Activated CD8-positive, alpha-beta T cell treated with anti-CD3 and anti-CD28 coated beads, Interleukin-2, amount 10 ng/mL, durations not matched to agents 7 days and 5 days (primary cell): Measurements from ENCODE around the gene NES. TPM values are rescaled to one million over a fixed set of nuclear protein-coding genes. Genes with fewer than 3 reads are reported as not detected.

Experiments
- ATAC-seq: fragments of 150-1000 bp; cut with Tn5 transposase; one replicate; pipeline ENCODE4 v1.10.0; 2021; ENCODE audit warnings: moderate library complexity
- CTCF ChIA-PET: fragments of 350-600 bp; sonication (Branson Sonifier 250); formaldehyde crosslinking; loops from one replicate; lab custom pipeline; 2021; ENCODE audit warnings: antibody characterized with exemption; lab: Charles Lee
- POLR2A ChIA-PET: fragments of 350-600 bp; sonication (Branson Sonifier 250); formaldehyde crosslinking; loops from one replicate; lab custom pipeline; 2021; ENCODE audit warnings: antibody characterized with exemption; lab: Charles Lee
- DNase-seq: peaks from one replicate; pipeline ENCODE4 v3.0.0-alpha.2; 2020
- H3K27ac Mint-ChIP-seq: one replicate; pipeline ENCODE4 v1.8.0; 2021; ENCODE audit warnings: mild to moderate bottlenecking, mixed read lengths
- H3K27me3 Mint-ChIP-seq: one replicate; pipeline ENCODE4 v1.8.0; 2021; ENCODE audit warnings: low read depth, mixed read lengths
- H3K36me3 Mint-ChIP-seq: one replicate; pipeline ENCODE4 v1.8.0; 2021; ENCODE audit warnings: low read depth, mixed read lengths
- H3K4me1 Mint-ChIP-seq: one replicate; pipeline ENCODE4 v1.8.0; 2021; ENCODE audit warnings: low read depth, mixed read lengths
- H3K4me3 Mint-ChIP-seq: one replicate; pipeline ENCODE4 v1.8.0; 2021; ENCODE audit warnings: mild to moderate bottlenecking, mixed read lengths
- H3K9me3 Mint-ChIP-seq: one replicate; pipeline ENCODE4 v1.8.0; 2022; ENCODE audit warnings: mixed read lengths; ENCODE audit not compliant: insufficient read depth
- total RNA-seq, 2 experiments: library from RNA; stranded (reverse); gene quantifications; one replicate each; pipeline ENCODE4 v1.2.3, GENCODE V29; 2021

The NES gene
- total RNA-seq, 2 experiments from 2014 or later = not detected

DNA sequence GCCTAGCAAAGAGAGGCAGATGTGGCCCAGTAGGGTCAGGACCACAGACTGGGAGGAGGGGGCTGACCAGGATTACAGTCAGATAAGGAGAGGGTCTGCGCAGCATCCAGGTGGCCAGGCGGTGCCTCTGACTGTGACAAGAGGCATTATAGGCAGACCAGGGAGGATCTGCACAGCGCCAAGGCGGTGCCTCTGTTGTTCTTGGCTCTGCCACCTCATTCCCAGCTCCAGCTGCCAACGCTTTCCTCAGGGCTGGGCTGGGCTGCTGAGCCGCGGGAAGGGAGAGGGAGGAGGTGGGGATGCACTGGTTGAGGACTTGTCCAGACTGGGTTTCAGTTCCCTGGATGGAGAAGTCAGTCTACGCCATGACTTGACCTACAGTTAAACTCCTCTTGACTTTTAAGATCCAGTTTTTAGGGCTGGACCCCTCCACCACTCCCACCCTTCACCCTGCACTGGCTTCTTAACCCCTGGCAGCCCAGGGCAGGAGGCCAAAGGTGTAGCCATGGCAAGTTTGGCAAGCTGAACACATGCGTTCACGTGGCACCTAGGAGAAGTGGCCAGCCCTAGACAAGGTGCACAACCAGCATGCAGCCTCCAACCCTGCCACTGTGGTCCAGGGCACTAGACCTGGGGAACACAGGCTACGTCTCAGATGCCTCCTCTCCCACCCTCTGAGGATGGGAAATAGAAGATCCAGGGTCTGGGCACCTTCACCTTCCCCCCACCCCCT lies 32.7 kb upstream of the NES start:
- DNase-seq (no peak), ATAC-seq (no peak)
- Mint-ChIP-seq H3K27me3 (peaks cover 17% of the 10 kb centered on the region), H3K27ac (no peak overlapping the region), H3K4me3 (no peak overlapping the region), H3K9me3 (no peaks in the 10 kb centered on the region), H3K4me1 (peaks cover 21% of the 10 kb centered on the region), H3K36me3 (no peaks in the 10 kb centered on the region)
- CTCF ChIA-PET = interaction anchor here (14.9 to 17.4 kb wide), 2 partner anchors 18 to 20 kb away, joined by 197 to 311 read pairs; partner anchors contain the start of genes ISG20L2 and METTL25B
- POLR2A ChIA-PET = no interaction called here

DNA sequence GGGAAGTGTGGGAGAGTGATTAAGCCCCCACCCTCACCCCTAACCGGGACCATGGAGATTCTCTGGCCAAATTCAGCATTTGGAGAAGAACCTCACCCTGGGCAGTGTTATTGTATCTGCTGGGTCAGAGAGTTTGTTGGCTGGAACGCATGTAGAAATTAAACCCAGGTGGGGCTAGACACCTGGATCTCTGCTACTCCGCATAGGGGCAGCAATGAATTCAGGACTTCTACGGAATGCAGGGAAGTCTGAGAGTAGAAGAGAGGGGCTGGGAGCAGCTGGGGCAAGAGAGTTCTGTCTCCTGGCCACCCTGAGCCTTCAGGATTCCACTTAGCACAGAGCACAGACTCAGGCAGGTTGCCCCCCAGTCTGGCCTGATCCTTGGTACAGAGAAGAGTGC lies 31.8 kb upstream of the NES start:
- Mint-ChIP-seq H3K27ac (no peak overlapping the region), H3K9me3 (no peaks in the 10 kb centered on the region), H3K4me3 (no peak overlapping the region), H3K36me3 (no peaks in the 10 kb centered on the region), H3K27me3 (peaks cover 24% of the 10 kb centered on the region), H3K4me1 (peaks cover 24% of the 10 kb centered on the region)
- ChIA-PET CTCF (interaction anchor here (5.1 to 17.4 kb wide), 3 partner anchors 18 to 49 kb away, joined by 53 to 311 read pairs (median 197); partner anchors contain the start of genes ISG20L2 and METTL25B), POLR2A (no interaction called here)
- ATAC-seq = no peak
- no peak for DNase-seq

DNA sequence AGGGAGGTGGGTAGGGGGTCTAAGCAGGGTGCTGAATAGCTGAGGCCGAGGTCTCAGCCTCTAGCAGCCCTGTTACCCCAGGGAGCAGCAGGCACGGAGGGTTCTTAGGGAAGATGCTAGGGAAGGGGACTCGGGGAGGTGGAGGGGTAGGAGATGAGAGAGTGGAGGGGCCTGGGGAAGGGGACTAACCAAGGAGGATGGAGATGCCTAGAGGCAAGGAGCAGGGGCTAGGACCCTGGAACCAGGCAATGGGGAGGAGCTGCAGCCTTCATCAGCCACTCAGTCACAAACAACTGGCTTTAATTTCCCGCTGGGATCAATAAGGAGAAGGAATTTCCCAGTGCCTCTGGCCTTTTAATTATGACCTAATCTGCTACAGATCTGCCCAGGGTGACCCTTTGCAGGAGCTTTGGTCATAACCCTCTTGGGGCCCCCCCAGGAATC lies 31.0 kb upstream of the NES start:
- no peak for ATAC-seq
- H3K36me3 Mint-ChIP-seq = no peaks in the 10 kb centered on the region
- H3K9me3 Mint-ChIP-seq = no peaks in the 10 kb centered on the region
- H3K27me3 Mint-ChIP-seq = peaks cover 30% of the 10 kb centered on the region
- ChIA-PET CTCF (interaction anchor here (1.1 to 17.4 kb wide), 5 partner anchors 11 to 126 kb away, joined by 3 to 311 read pairs (median 53); partner anchors contain the start of genes ISG20L2 and METTL25B), POLR2A (interaction anchor here (2.4 kb wide), 1 partner anchor 18 kb away, joined by 9 read pairs; no protein-coding TSS in a partner anchor)
- H3K4me1 Mint-ChIP-seq = peaks cover 24% of the 10 kb centered on the region
- no peak overlapping the region for H3K4me3 Mint-ChIP-seq
- DNase-seq = no peak
- H3K27ac Mint-ChIP-seq = no peak overlapping the region

DNA sequence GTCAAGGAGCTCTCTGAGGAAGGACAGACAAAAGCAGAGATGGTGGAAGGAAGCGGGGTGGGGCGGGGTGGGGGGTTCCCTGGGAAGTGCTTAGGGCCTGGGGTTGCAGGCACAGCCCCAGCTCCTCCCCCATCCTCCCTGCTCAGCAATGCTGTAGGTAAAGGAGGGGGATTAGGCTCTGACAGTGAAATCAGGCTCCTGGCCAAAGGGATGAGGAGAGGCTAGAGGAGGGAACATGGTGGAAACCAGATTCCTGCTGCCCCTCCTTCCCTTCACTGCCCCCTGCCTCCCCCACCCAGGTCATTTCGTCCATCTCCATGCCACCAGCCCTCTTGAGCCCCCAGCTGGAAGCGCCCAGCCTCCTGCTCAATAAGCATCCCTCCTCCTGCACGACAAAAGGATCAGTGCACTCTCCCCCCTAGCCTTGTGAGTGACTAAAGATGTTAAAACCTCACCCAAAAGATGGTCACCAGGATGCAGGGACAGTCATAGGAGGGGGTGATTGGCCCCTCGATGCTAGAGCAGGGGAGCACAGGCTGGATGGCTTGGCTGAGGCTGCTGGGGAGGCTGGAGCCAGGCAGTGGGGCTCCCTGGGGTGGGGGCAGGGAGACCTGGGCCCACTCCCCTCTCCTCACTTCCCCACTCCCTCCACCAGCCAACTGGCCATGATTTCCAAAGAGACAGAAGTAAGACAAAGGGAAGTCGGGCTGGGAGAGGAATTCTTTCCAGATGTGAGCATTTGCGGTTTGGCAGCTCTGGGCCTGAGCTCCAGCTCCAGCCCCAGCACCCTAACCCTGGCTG lies 30.4 kb upstream of the NES start:
- no peak for DNase-seq
- Mint-ChIP-seq H3K36me3 (no peaks in the 10 kb centered on the region), H3K9me3 (no peaks in the 10 kb centered on the region), H3K4me1 (peaks cover 24% of the 10 kb centered on the region), H3K27ac (no peak overlapping the region), H3K4me3 (no peak overlapping the region), H3K27me3 (peaks cover 33% of the 10 kb centered on the region)
- CTCF ChIA-PET = interaction anchor here (0.7 to 17.4 kb wide), 15 partner anchors 10 to 322 kb away, joined by 3 to 311 read pairs (median 15); partner anchors contain the start of genes HAPLN2, INSRR, ISG20L2 and METTL25B
- ATAC-seq = no peak
- POLR2A ChIA-PET = interaction anchor here (1.1 to 2.4 kb wide), 3 partner anchors 18 to 31 kb away, joined by 3 to 9 read pairs (median 5); no protein-coding TSS in a partner anchor

DNA sequence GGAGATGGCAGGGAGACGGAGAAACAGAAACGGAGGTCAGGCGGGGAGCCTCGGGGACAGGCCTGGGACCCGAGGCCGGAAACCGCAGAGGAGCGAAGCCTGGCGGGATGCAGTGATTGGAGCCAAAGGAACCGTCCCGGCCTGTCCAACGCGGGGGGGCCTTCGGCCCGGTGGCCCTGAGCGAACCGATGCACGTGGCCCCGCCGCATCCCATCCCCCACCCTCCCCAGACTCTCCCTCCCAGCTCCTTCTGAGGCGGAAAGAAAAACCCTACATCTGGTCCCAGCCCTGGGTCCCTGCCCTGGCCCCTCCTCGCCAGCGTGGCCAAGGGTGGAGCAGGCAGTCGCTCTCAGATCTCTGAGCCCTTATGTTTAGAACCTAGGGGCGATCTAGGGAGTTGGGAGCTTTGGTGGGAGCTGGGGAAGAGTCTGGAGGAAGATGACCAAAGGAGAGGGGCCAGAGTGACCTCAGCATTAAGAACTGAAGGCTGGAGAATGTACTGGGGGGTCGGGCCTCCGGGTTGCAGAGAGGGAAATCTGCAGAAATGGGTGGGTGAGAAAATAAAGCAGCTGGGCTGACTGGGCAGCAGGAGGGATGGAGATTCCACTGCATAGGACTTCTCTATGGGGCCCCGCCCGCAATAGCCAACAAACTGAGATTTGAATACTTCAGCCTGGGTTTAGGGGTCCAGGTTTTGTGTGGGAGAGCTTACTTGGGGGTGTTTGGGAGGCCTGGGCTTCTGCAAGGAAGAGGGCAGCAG lies 29.6 kb upstream of the NES start:
- CTCF ChIA-PET = interaction anchor here (0.6 to 17.4 kb wide), 28 partner anchors 9 to 321 kb away, joined by 3 to 311 read pairs (median 5); partner anchors contain the start of genes HAPLN2, INSRR, ISG20L2 and METTL25B
- ATAC-seq (peak; percentile 20), DNase-seq (peak; percentile 32)
- no peaks in the 10 kb centered on the region for H3K9me3 Mint-ChIP-seq
- H3K4me1 Mint-ChIP-seq = peaks cover 24% of the 10 kb centered on the region
- H3K27me3 Mint-ChIP-seq = peaks cover 33% of the 10 kb centered on the region
- POLR2A ChIA-PET = interaction anchor here (1.1 to 2.4 kb wide), 5 partner anchors 17 to 56 kb away, joined by 3 to 9 read pairs (median 5); partner anchors contain the start of genes ISG20L2 and METTL25B
- no peak overlapping the region for H3K27ac Mint-ChIP-seq
- H3K4me3 Mint-ChIP-seq = peak overlapping the region; percentile 71
- no peaks in the 10 kb centered on the region for H3K36me3 Mint-ChIP-seq

DNA sequence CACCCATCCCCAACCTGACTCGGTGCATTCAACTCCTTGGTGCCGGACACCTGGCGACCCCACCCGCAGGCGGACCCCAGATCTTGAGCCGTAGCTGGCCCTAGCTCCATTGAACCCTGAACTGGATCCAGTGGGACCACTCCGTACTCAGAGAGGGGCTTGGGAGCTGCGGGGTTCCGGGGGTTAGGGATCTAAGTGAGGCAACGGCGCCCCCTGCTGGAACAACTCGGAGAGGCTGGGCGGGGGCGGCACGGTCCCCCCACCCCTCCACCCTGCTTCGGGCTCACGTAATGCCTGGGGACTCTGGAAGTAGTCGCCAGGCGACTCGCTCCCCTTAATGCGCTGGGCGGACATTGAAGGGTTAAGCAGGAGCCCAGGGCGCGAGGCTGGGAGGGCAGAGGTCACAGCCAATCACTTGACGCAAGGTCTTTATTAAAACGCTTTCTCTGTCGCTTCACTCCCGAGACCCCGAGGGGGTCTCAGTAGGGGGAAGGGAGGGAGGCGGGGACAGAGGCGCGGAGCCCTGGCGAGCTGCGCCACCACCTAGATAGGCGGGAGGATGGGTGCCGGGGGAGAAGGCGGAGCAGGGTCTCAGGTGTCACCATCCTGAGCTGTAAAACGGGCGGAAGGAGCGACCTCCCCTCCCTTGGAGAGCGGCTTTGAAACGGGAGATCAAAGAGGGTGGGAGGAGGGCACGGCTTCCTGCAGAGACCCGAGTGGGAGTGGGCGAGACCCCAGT lies 28.9 kb upstream of the NES start:
- ATAC-seq (peak; percentile 65), DNase-seq (peak; percentile 70)
- H3K9me3 Mint-ChIP-seq = no peaks in the 10 kb centered on the region
- H3K27me3 Mint-ChIP-seq = peaks cover 33% of the 10 kb centered on the region
- POLR2A ChIA-PET = interaction anchor here (1.0 to 2.4 kb wide), 6 partner anchors 16 to 55 kb away, joined by 3 to 9 read pairs (median 5); partner anchors contain the start of genes ISG20L2 and METTL25B
- H3K4me1 Mint-ChIP-seq = peaks cover 28% of the 10 kb centered on the region
- H3K4me3 Mint-ChIP-seq = peak overlapping the region; percentile 71
- no peak overlapping the region for H3K27ac Mint-ChIP-seq
- H3K36me3 Mint-ChIP-seq = no peaks in the 10 kb centered on the region
- CTCF ChIA-PET = interaction anchor here (0.6 to 17.4 kb wide), 30 partner anchors 9 to 423 kb away, joined by 3 to 311 read pairs (median 5); partner anchors contain the start of genes HAPLN2, INSRR, ISG20L2 and METTL25B

DNA sequence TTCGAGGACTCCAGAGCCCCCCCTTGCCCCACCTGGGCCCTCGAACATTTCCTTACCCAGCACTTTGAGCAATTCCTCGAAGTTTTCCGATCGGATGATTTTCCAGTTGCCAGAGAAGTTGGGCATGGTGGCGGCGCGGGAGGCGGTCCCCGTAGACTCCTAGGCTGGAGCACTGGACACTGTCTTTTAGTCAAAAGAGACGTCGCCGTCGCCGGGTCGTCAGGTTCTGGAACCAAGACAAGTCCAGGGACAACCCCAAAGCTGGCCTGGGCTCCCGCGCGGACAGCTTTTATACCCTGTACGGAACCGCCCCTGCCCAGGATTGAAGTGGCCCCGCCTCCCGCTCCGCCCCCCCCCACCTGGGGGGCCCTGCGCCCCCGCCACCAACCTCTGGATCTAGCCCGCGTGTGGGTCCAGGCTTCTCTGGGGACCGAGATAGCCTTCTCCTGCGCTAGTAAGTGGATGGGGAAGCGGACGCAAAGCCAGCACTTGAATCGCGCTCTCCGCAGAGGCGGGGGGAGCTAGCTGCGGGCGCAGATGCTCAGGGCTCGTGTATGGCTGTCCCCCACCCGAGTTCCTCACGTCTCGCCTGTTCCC lies 28.2 kb upstream of the NES start, which contains the start of gene CRABP2:
CRABP2 (minus strand) TSS at position 263 of the 597 bp plus-strand sequence; CDS start at position 126, 137 bp downstream.
- CTCF ChIA-PET = interaction anchor here (0.8 to 17.4 kb wide), 21 partner anchors 10 to 422 kb away, joined by 3 to 311 read pairs (median 12); partner anchors contain the start of genes HAPLN2, INSRR, ISG20L2 and METTL25B
- peaks cover 33% of the 10 kb centered on the region for H3K27me3 Mint-ChIP-seq
- DNase-seq (peak; percentile 30), ATAC-seq (peak; percentile 28)
- no peak within 1 kb of the TSS for H3K27ac Mint-ChIP-seq
- H3K36me3 Mint-ChIP-seq = no peaks in the 10 kb centered on the region
- peak within 1 kb of the TSS; percentile 71 for H3K4me3 Mint-ChIP-seq
- POLR2A ChIA-PET = interaction anchor here (1.0 to 2.4 kb wide), 4 partner anchors 16 to 54 kb away, joined by 3 to 9 read pairs (median 6); partner anchors contain the start of genes ISG20L2 and METTL25B
- peaks cover 35% of the 10 kb centered on the region for H3K4me1 Mint-ChIP-seq
- no peaks in the 10 kb centered on the region for H3K9me3 Mint-ChIP-seq

DNA sequence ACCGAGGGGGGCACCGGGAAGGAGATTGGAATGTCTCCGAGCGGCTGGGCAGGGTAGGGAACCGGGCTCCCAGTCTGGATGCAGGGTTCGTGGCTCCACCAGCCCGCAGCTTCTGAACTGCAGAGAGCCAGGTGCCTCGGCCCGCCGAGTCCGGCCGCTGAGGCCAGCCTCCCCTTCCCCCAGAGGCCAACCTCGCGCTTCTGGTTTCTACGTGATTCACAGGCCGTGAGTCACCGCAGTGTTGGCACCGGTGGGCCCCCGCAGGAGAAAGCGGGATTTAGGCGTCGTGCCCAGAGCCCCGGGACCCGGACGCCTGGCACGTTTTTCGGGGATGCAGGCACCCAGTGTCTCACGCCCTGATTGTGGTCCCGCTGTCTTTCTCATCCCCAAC lies 27.7 kb upstream of the NES start:
- Mint-ChIP-seq H3K27me3 (peaks cover 33% of the 10 kb centered on the region), H3K36me3 (no peaks in the 10 kb centered on the region), H3K4me3 (peak overlapping the region; percentile 22), H3K9me3 (no peaks in the 10 kb centered on the region), H3K27ac (no peak overlapping the region), H3K4me1 (peaks cover 36% of the 10 kb centered on the region)
- ATAC-seq (no peak), DNase-seq (no peak)
- ChIA-PET POLR2A (no interaction called here), CTCF (interaction anchor here (0.8 to 17.4 kb wide), 12 partner anchors 10 to 177 kb away, joined by 3 to 311 read pairs (median 16); partner anchors contain the start of genes HAPLN2, INSRR, ISG20L2 and METTL25B)

DNA sequence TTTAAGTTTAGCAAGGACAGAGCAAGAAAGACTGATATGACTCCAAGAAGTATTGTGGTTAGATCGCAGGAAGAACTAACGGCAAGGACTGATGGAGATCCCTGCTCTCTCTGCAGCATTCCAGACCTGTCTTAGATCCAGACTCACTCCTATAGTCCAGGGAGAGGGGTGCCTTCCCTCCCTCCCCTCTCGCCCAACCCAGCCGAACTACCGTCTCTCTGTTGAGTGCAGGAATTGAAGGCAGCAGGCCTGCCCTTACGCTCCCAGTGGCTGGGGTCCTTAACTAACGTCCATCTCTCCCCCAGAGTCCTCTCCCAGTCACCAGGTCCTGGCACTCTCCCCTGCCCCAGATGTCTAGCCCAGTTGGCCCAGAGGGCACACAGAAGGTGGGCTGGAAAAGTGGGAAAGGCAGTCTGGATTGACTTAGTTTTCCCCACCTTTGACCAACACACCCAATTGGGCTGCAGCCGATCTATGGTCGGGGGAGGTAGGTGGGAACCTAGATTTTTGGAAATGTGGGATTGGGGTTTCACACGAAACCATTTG lies 27.0 kb upstream of the NES start:
- Mint-ChIP-seq H3K27ac (no peak overlapping the region), H3K9me3 (no peaks in the 10 kb centered on the region), H3K4me3 (no peak overlapping the region), H3K27me3 (peaks cover 35% of the 10 kb centered on the region), H3K36me3 (no peaks in the 10 kb centered on the region), H3K4me1 (peaks cover 37% of the 10 kb centered on the region)
- ATAC-seq (no peak), DNase-seq (no peak)
- POLR2A ChIA-PET = no interaction called here
- CTCF ChIA-PET = interaction anchor here (0.9 to 17.4 kb wide), 5 partner anchors 11 to 187 kb away, joined by 3 to 311 read pairs (median 53); partner anchors contain the start of genes ISG20L2 and METTL25B
